Cardiac atrium fibroblast (primary cell): ENCODE measurements around the gene DHX36. TPM values are rescaled to one million over a fixed set of nuclear protein-coding genes. Genes with fewer than 3 reads are reported as not detected.

Source experiments
- total RNA-seq: library from RNA; depleted of rRNA; stranded (reverse); fragments of >200 nt; gene quantifications from 2 replicates; pipeline ENCODE4 v1.2.3, GENCODE V29; 2015

Gene DHX36
- 19.6 and 20.0 TPM in 2 replicates for total RNA-seq

GRCh38 chr3:154323891-154324738 is at the start of gene DHX36:
DHX36 (minus strand) TSS chr3:154324487; CDS start chr3:154324416, 71 bp downstream.

Other genes starting within 250 kb of the DHX36 start
- 4.9 and 5.8 TPM in 2 replicates for gene ARHGEF26, start 203.1 kb downstream of the DHX36 start, total RNA-seq
- gene GPR149, start 105.7 kb upstream of the DHX36 start, total RNA-seq: not detected in 2 replicates